ENCODE results near the gene MKRN2. TPM values are rescaled to one million over a fixed set of nuclear protein-coding genes. Genes with fewer than 3 reads are reported as not detected.

The MKRN2 gene
- total RNA-seq, 2 donors from 2014 or later: 24.6 to 27.5 TPM

DNA sequence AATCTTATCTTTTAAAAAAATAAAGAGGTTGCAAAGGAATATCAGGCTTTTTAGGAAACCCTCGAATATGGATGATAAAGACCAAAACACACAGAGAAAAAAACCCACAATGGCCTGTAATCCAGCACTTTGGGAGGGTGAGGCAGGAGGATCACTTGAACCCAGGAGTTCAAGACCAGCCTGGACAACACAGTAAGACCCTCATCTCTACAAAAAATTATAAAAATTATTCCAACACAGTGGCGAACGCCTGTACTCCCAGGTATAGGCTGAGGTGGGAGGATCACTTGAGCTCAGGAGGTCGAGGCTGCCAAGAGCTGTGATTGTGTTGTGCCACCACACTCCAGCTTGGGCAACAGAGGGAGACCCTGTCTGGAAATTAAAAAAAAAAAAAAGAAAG, 76.2 kb downstream of the MKRN2 start:
- H3K27ac Mint-ChIP-seq: no peak overlapping the region

More for the DNA sequence above, 76.2 kb downstream of the MKRN2 start:
- no peaks in the 10 kb centered on the region for H3K9me3 Mint-ChIP-seq
- H3K4me1 Mint-ChIP-seq (ENCODE audit: low read depth in 2 of 2): peaks cover 19 to 20% of the 10 kb centered on the region in 2 donors
- no peak overlapping the region for H3K4me3 Mint-ChIP-seq
- H3K36me3 Mint-ChIP-seq: no peaks in the 10 kb centered on the region
- ATAC-seq: no peak
- no peak for DNase-seq (ENCODE audit: low spot score)
- no peaks in the 10 kb centered on the region for H3K27me3 Mint-ChIP-seq

Other genes starting within 250 kb of the MKRN2 start
- 10 to 100 TPM; 12.9 to 32.1 TPM for gene TSEN2, start 72.6 kb upstream of the MKRN2 start, total RNA-seq
- gene MKRN2OS, start 11.6 kb upstream of the MKRN2 start, total RNA-seq: not detected
- 100 to 1,000 TPM; 122 to 155 TPM for gene RAF1, start 107.0 kb downstream of the MKRN2 start, total RNA-seq
- not detected for gene TMEM40, start 202.2 kb downstream of the MKRN2 start, total RNA-seq
- under 1 TPM; 0.45 to 0.62 TPM for gene CAND2, start 239.6 kb downstream of the MKRN2 start, total RNA-seq